GM10248 (cell line): ENCODE results near the gene MARCHF9.

Experiments used
- CTCF ChIA-PET: fragments of 300-600 bp; sonication (Branson Sonifier 250); formaldehyde crosslinking; extraction: SDS; loops from one replicate; lab custom pipeline; 2021; ENCODE audit warnings: antibody characterized with exemption; lab: Yijun Ruan, JAX
- POLR2A ChIA-PET: fragments of 350-650 bp; sonication (Branson Sonifier 250); formaldehyde crosslinking; extraction: SDS; loops from one replicate; lab custom pipeline; 2020; ENCODE audit warnings: antibody characterized with exemption; lab: Yijun Ruan, JAX
- DNase-seq: peaks from one replicate; pipeline ENCODE4 v3.0.0; 2012; ENCODE audit errors: extremely low spot score
- CTCF ChIP-seq: IDR thresholded peaks from 2 replicates; pipeline ENCODE4 v1.5.1; 2012; ENCODE audit warnings: mild to moderate bottlenecking, low read depth; ENCODE audit errors: extremely low read depth, missing control alignments, control extremely low read depth

Gene MARCHF9

GRCh38 chr12:57734591-57734990 is 20.3 kb upstream of the MARCHF9 start:
- CTCF ChIA-PET = interaction anchor here (0.9 to 3.4 kb wide), 6 partner anchors 8 to 151 kb away, joined by 3 to 12 read pairs (median 4); partner anchors contain the start of genes CDK4, OS9 and TSPAN31
- POLR2A ChIA-PET = no interaction called here
- no peak for DNase-seq
- TF ChIP-seq CTCF = no peak

DNA sequence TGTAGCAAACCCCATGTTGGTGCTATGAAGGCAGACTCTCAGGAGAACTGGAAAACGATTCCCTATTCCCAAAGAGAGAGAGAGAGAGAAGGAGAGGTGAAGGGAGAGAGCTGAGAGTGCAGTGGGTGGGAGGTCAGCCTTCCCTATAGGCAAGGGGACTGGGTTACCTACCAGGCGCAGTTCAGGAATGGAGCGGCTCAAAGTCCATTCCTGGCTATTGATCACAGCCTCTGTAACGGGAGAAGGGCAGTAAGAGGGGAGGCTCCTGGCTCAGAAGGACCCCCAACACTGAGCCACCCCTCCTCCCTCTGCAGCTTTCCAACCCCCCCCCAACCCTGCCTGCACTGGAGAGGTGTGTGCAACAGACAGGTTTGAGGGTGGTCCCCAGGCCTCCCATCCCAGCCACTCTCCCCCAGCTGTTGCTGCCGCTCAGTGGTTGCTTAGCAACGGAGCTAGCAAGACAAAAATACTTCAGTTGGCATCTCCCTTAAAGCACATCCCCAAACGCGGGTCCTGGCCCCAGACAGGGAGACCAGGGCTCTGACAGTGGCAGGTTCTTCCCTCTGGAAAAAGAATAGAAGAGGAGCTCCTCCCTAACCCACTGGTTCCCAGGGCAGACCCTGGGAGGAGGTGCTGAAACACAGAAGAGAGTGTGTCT is 19.6 kb upstream of the MARCHF9 start:
- TF ChIP-seq CTCF = no peak
- ChIA-PET CTCF (interaction anchor here (0.9 to 3.4 kb wide), 5 partner anchors 9 to 152 kb away, joined by 3 to 12 read pairs (median 5); partner anchors contain the start of genes OS9 and TSPAN31), POLR2A (no interaction called here)
- no peak for DNase-seq

- DNase-seq = no peak
- TF ChIP-seq CTCF = no peak
- POLR2A ChIA-PET = no interaction called here
- CTCF ChIA-PET = interaction anchor here (1.3 to 3.4 kb wide), 3 partner anchors 10 to 153 kb away, joined by 3 to 12 read pairs (median 5); partner anchors contain the start of gene OS9
These were observed 18.8 kb upstream of the MARCHF9 start for GRCh38 chr12:57735952-57736740.

GRCh38 chr12:57736741-57737466 is 18.0 kb upstream of the MARCHF9 start:
- ChIA-PET POLR2A (no interaction called here), CTCF (interaction anchor here (3.4 kb wide), 1 partner anchor 154 kb away, joined by 12 read pairs; no protein-coding TSS in a partner anchor)
- TF ChIP-seq CTCF = no peak

GRCh38 chr12:57737467-57738460 is 17.1 kb upstream of the MARCHF9 start:
- ChIA-PET CTCF (interaction anchor here (3.4 kb wide), 1 partner anchor 154 kb away, joined by 12 read pairs; no protein-coding TSS in a partner anchor), POLR2A (no interaction called here)
- TF ChIP-seq CTCF = no peak
- no peak for DNase-seq

More at GRCh38 chr12:57736741-57737466, 18.0 kb upstream of the MARCHF9 start:
- no peak for DNase-seq
